GM06990 (cell line): ENCODE data around the gene MRPS10.
"Not testable (repeated sequence)": the region's sequence is repeated elsewhere in the genome, so short reads cannot be mapped to it uniquely, and the experiment has no call there.

Experiments
- DNase-seq: peaks from one replicate; pipeline ENCODE4 v3.0.0-alpha.2; 2011; ENCODE audit not compliant: insufficient read length; ENCODE audit errors: extremely low read depth
- H3K27me3 ChIP-seq: replicated peaks from 2 replicates; pipeline ENCODE4 v1.6.0; 2011; ENCODE audit warnings: low read length; ENCODE audit not compliant: control insufficient read depth, insufficient read depth
- H3K36me3 ChIP-seq: 2 replicates; pipeline ENCODE4 v1.5.1; 2011; ENCODE audit warnings: low read length; ENCODE audit not compliant: control insufficient read depth, insufficient read depth
- H3K4me3 ChIP-seq: replicated peaks from 2 replicates; pipeline ENCODE4 v1.5.1; 2011; ENCODE audit warnings: low read depth, mild to moderate bottlenecking, control low read depth, low read length
- CTCF ChIP-seq: IDR thresholded peaks from 2 replicates; pipeline ENCODE4 v1.5.1; 2011; ENCODE audit warnings: low read length, control low read depth, mild to moderate bottlenecking, inconsistent platforms; ENCODE audit not compliant: insufficient read depth, poor library complexity, severe bottlenecking

MRPS10 gene

GRCh38 chr6:42197555-42198362 is 19.9 kb downstream of the MRPS10 start:
- Histone ChIP-seq H3K4me3 (no peak overlapping the region), H3K36me3 (no peaks in the 10 kb centered on the region), H3K27me3 (no peaks in the 10 kb centered on the region)
- no peak for DNase-seq
- TF ChIP-seq CTCF = no peak

GRCh38 chr6:42195415-42195814 is 22.2 kb downstream of the MRPS10 start:
- TF ChIP-seq CTCF = no peak
- Histone ChIP-seq H3K27me3 (no peaks in the 10 kb centered on the region), H3K4me3 (no peak overlapping the region), H3K36me3 (no peaks in the 10 kb centered on the region)
- no peak for DNase-seq

GRCh38 chr6:42194056-42194455 is 23.6 kb downstream of the MRPS10 start:
- no peaks in the 10 kb centered on the region for H3K36me3 ChIP-seq
- H3K4me3 ChIP-seq = no peak overlapping the region
- no peak for TF ChIP-seq CTCF
- DNase-seq = no peak
- H3K27me3 ChIP-seq = no peaks in the 10 kb centered on the region

- no peak for DNase-seq
- no peak for TF ChIP-seq CTCF
- Histone ChIP-seq H3K36me3 (no peaks in the 10 kb centered on the region), H3K27me3 (no peaks in the 10 kb centered on the region), H3K4me3 (no peak overlapping the region)
Observed at GRCh38 chr6:42193491-42193894, 24.2 kb downstream of the MRPS10 start.

- H3K36me3 ChIP-seq, H3K27me3 ChIP-seq, H3K4me3 ChIP-seq, DNase-seq: not testable (repeated sequence)
Observed at GRCh38 chr6:42192385-42192784, 25.3 kb downstream of the MRPS10 start.

GRCh38 chr6:42190554-42191183 is 27.0 kb downstream of the MRPS10 start:
- DNase-seq = no peak
- Histone ChIP-seq H3K4me3 (no peak overlapping the region), H3K27me3 (no peaks in the 10 kb centered on the region), H3K36me3 (no peaks in the 10 kb centered on the region)
- TF ChIP-seq CTCF = no peak
